ENCODE results near the gene MTCL1. TPM values are rescaled to one million over a fixed set of nuclear protein-coding genes. Genes with fewer than 3 reads are reported as not detected.

Gene MTCL1
- total and polyA plus RNA-seq, 4 donors = 1.3 to 12.4 (median 3.7) TPM

DNA sequence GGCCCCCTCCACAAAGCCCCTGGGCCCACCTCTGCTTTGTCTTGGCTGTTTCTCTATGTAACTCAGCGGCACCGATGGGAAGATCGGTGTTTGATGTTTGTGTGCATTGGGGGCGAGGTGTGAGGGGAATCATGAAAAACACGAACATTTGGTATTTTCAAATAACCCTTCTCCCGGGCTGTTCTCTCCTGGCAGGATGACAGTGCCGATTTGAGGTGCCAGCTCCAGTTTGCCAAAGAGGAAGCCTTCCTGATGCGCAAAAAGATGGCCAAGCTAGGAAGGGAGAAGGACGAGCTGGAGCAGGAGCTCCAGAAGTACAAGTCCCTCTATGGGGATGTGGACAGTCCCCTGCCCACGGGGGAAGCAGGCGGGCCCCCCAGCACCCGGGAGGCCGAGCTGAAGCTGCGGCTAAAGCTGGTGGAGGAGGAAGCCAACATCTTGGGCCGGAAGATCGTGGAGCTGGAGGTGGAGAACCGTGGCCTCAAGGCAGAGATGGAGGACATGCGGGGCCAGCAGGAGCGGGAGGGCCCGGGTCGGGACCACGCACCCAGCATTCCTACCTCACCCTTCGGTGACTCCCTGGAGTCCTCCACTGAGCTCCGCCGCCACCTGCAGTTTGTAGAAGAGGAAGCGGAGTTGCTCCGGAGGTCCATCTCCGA lies 78.1 kb downstream of the MTCL1 start:
- Histone ChIP-seq H3K9ac (ENCODE audit: insufficient read depth in 1 of 2, low read length in 2 of 2) (no peak overlapping the region), H3K27ac (ENCODE audit: low read depth in 1 of 2, low read length in 1 of 2) (no peak overlapping the region), H3K4me3 (no peak overlapping the region), H3K9me3 (ENCODE audit: control insufficient read depth in 4 of 4, insufficient read depth in 3 of 4, low read length in 3 of 4) (no peaks in the 10 kb centered on the region), H3K4me1 (ENCODE audit: control insufficient read depth in 5 of 5, insufficient read depth in 5 of 5, low read length in 5 of 5) (peaks cover 0 to 7% (median 0%) of the 10 kb centered on the region in 5 donors), H3K36me3 (ENCODE audit: control insufficient read depth in 4 of 4, insufficient read depth in 4 of 4, low read length in 4 of 4) (peaks cover 0 to 4% (median 0%) of the 10 kb centered on the region in 4 donors), H3K27me3 (ENCODE audit: control insufficient read depth in 3 of 3, insufficient read depth in 3 of 3, low read length in 2 of 3) (no peaks in the 10 kb centered on the region)
- TF ChIP-seq, protein P1, sequence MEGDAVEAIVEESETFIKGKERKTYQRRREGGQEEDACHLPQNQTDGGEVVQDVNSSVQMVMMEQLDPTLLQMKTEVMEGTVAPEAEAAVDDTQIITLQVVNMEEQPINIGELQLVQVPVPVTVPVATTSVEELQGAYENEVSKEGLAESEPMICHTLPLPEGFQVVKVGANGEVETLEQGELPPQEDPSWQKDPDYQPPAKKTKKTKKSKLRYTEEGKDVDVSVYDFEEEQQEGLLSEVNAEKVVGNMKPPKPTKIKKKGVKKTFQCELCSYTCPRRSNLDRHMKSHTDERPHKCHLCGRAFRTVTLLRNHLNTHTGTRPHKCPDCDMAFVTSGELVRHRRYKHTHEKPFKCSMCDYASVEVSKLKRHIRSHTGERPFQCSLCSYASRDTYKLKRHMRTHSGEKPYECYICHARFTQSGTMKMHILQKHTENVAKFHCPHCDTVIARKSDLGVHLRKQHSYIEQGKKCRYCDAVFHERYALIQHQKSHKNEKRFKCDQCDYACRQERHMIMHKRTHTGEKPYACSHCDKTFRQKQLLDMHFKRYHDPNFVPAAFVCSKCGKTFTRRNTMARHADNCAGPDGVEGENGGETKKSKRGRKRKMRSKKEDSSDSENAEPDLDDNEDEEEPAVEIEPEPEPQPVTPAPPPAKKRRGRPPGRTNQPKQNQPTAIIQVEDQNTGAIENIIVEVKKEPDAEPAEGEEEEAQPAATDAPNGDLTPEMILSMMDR (IDR thresholded peaks at IDR 0.05; ENCODE audit: control extremely low read depth, extremely low read depth) = no peak
- DNase-seq (no peak), ATAC-seq (ENCODE audit: insufficient read depth, low FRiP score) (no peak)
- WGBS, 2 donors = 95 to 96% methylated on average over 26 to 28 of the region's 28 CpGs

DNA sequence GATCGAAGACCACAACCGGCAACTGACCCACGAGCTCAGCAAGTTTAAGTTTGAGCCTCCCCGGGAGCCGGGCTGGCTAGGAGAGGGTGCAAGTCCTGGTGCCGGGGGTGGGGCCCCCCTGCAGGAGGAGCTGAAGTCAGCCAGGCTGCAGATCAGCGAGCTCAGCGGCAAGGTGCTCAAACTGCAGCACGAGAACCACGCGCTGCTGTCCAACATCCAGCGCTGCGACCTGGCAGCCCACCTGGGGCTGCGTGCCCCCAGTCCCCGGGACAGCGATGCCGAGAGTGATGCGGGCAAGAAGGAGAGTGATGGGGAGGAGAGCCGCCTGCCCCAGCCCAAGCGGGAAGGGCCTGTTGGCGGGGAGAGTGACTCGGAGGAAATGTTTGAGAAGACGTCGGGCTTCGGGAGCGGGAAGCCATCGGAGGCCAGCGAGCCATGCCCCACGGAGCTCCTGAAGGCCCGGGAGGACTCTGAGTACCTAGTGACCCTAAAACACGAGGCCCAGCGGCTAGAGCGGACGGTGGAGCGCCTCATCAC lies 78.7 kb downstream of the MTCL1 start:
- H3K4me3 ChIP-seq = no peak overlapping the region
- H3K27ac ChIP-seq (ENCODE audit: low read depth in 1 of 2, low read length in 1 of 2) = no peak overlapping the region
- peaks cover 0 to 7% (median 0%) of the 10 kb centered on the region in 5 donors for H3K4me1 ChIP-seq (ENCODE audit: control insufficient read depth in 5 of 5, insufficient read depth in 5 of 5, low read length in 5 of 5)
- no peaks in the 10 kb centered on the region for H3K9me3 ChIP-seq (ENCODE audit: control insufficient read depth in 4 of 4, insufficient read depth in 3 of 4, low read length in 3 of 4)
- no peak overlapping the region for H3K9ac ChIP-seq (ENCODE audit: insufficient read depth in 1 of 2, low read length in 2 of 2)
- no peak for DNase-seq
- no peak for ATAC-seq (ENCODE audit: insufficient read depth, low FRiP score)
- WGBS, 2 donors = 96 to 97% methylated on average over 35 of the region's 35 CpGs
- TF ChIP-seq, protein P1 (IDR thresholded peaks at IDR 0.05; ENCODE audit: control extremely low read depth, extremely low read depth) = no peak
- H3K36me3 ChIP-seq (ENCODE audit: control insufficient read depth in 4 of 4, insufficient read depth in 4 of 4, low read length in 4 of 4) = peaks cover 0 to 4% (median 0%) of the 10 kb centered on the region in 4 donors
- no peaks in the 10 kb centered on the region for H3K27me3 ChIP-seq (ENCODE audit: control insufficient read depth in 3 of 3, insufficient read depth in 3 of 3, low read length in 2 of 3)

DNA sequence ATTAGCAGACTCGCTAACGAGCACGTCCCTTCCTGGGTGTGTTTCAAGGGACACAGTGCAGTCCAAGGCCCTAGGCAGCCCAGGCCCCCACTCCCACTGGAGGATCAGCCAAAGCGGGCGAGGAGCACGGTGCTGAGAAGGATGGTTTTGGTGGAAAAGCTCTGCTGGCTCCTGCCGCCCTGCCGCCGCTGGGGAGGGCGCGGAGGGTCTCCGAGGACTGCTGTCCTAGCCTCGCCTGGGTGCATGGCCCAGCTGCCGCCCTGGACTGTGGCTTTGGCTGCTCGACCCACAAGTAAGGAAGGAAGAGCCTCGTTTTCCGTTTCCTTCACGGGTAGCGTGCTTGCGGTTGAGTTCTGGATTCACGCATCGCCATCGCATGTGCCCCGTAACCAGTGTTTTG lies 79.9 kb downstream of the MTCL1 start:
- H3K27ac ChIP-seq (ENCODE audit: low read depth in 1 of 2, low read length in 1 of 2) = no peak overlapping the region
- H3K27me3 ChIP-seq (ENCODE audit: control insufficient read depth in 3 of 3, insufficient read depth in 3 of 3, low read length in 2 of 3) = no peaks in the 10 kb centered on the region
- peaks cover 0 to 4% (median 0%) of the 10 kb centered on the region in 4 donors for H3K36me3 ChIP-seq (ENCODE audit: control insufficient read depth in 4 of 4, insufficient read depth in 4 of 4, low read length in 4 of 4)
- DNase-seq = no peak
- no peaks in the 10 kb centered on the region for H3K9me3 ChIP-seq (ENCODE audit: control insufficient read depth in 4 of 4, insufficient read depth in 3 of 4, low read length in 3 of 4)
- 92 to 95% methylated on average over 24 of the region's 24 CpGs for WGBS, 2 donors
- peaks cover 0 to 7% (median 0%) of the 10 kb centered on the region in 5 donors for H3K4me1 ChIP-seq (ENCODE audit: control insufficient read depth in 5 of 5, insufficient read depth in 5 of 5, low read length in 5 of 5)
- TF ChIP-seq, protein P1 (IDR thresholded peaks at IDR 0.05; ENCODE audit: control extremely low read depth, extremely low read depth) = no peak
- no peak overlapping the region for H3K4me3 ChIP-seq
- ATAC-seq (ENCODE audit: insufficient read depth, low FRiP score) = no peak
- H3K9ac ChIP-seq (ENCODE audit: insufficient read depth in 1 of 2, low read length in 2 of 2) = no peak overlapping the region

All from lung (tissue), 12 donors.